Measurements from ENCODE around the gene ZDHHC3.
"Not testable (repeated sequence)": the region's sequence is repeated elsewhere in the genome, so short reads cannot be mapped to it uniquely, and the experiment has no call there.

The ZDHHC3 gene

DNA sequence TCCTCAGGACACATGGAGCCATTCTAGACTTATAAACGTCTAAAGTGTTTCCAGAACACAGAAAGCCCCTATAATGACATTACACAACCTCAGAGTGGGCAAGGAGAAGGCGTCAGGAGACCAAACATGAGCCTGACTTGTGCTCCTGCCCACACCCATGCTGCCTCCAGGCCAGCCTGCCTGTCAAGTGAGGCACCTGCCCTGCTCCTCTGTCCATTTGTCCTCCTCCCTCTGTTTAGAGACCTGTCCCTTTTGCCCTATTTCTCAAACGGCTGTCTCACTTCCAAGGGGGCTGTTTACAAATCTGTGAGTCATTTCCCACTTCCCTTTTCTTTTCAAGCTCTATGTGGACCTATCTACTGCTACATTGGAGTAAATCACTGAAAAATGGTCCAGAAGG, 21.0 kb downstream of the ZDHHC3 start:
- H3K27ac ChIP-seq, result no peak overlapping the region
- TF ChIP-seq, protein P1, sequence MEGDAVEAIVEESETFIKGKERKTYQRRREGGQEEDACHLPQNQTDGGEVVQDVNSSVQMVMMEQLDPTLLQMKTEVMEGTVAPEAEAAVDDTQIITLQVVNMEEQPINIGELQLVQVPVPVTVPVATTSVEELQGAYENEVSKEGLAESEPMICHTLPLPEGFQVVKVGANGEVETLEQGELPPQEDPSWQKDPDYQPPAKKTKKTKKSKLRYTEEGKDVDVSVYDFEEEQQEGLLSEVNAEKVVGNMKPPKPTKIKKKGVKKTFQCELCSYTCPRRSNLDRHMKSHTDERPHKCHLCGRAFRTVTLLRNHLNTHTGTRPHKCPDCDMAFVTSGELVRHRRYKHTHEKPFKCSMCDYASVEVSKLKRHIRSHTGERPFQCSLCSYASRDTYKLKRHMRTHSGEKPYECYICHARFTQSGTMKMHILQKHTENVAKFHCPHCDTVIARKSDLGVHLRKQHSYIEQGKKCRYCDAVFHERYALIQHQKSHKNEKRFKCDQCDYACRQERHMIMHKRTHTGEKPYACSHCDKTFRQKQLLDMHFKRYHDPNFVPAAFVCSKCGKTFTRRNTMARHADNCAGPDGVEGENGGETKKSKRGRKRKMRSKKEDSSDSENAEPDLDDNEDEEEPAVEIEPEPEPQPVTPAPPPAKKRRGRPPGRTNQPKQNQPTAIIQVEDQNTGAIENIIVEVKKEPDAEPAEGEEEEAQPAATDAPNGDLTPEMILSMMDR (conservative IDR thresholded peaks at IDR 0.05), result no peak

DNA sequence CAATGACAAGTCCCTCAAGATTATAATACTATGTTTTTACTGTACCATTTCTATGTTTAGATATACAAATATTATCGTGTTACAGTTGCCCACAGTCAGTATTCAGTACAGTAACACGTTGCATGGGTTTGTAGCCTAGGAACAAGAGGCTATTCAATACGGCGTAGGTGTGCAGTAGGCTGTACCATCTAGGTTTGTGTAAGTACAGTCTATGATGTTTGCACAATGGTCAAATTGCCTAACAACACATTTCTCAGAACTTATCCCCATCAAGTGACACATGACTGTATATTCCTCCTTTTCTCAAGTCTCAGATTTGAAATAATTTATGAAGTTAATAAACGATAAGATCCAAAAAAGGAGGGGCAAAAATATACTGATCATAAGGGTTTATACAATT, 21.7 kb downstream of the ZDHHC3 start:
- TF ChIP-seq, protein P1 (conservative IDR thresholded peaks at IDR 0.05), result no peak
- no peak overlapping the region for H3K27ac ChIP-seq

DNA sequence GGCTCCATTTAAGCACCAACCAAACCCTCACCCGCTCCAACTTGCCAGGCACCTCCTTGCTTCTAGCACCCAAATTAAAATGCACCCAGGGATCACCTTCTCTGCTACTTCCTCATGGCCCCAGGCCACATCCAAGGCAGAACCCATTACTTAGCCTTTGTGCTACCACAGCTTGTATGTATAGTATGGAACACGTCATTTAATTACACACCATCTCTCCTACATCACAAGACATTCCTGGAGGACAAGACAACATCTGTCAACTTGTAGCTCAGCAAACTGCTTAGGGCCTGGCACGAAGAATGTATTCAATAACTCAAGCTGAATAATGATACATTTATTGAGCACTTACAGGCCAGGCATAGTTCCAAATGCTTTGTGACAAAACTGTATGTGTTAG, 23.3 kb downstream of the ZDHHC3 start:
- H3K27ac ChIP-seq, result no peak overlapping the region

DNA sequence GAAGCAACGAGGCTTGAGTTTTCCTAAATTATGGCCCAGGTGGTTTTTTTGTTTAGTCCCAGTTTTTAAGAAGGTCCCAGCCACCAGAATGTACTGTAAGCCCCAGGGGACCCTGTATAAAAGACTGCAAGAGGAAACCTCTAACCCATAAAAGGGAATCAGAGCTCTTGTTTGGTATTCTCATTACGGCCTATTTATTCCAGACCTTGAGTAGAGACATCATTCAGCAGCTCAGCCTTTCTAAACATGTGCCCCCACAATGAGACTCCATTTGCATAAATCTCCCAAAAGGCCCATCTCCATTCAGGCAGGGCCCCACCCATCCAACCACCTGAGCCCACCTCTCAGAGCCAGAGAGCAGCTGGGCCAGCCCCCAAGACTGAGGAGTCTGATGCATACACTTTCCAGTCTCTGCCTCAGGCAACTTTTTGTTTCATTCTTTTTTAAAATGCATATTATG, 25.7 kb downstream of the ZDHHC3 start:
- TF ChIP-seq, protein P1 (conservative IDR thresholded peaks at IDR 0.05), result no peak
- no peak overlapping the region for H3K27ac ChIP-seq

More for the DNA sequence above, 23.3 kb downstream of the ZDHHC3 start:
- TF ChIP-seq, protein P1 (conservative IDR thresholded peaks at IDR 0.05), result no peak

DNA sequence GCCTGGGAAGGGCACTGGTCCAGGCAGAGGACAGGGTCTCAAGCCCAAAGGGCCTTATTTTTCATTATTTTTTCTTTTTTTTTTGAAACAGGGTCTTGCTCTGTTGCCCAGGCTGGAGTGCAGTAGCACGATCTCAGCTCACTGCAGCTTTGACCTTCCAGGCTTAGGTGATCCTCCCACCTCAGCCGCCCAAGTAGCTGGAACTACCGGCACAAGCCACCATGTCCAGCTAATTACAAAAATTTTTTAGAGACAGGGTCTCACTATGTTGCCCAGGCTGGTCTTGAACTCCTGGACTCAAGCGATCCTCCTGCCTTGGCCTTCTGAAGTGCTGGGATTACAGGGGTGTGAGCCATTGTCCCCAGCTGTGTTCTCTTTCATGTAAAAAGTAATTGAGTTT, 26.2 kb downstream of the ZDHHC3 start:
- not testable (repeated sequence) for H3K27ac ChIP-seq

DNA sequence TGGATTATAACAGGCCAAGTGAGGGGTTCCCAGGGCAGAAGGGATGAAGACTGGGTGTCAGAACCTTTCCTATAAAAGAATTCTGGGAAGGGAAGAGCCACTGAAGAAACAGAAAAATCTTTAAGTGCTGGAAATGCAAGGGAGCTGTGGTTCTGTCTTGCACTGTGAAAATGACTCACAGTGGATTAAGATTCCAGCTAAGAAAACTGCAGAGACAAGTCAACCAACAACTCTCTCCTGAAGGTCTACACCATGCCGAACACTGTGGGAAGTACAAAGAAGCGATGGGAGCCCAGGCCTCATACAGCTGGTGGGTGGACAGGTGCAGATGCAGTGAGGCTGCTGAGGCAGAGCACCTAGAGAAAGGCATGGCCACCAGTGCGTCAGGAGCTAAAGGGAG, 27.7 kb downstream of the ZDHHC3 start:
- TF ChIP-seq, protein P1 (conservative IDR thresholded peaks at IDR 0.05), result no peak
- H3K27ac ChIP-seq, result no peak overlapping the region

DNA sequence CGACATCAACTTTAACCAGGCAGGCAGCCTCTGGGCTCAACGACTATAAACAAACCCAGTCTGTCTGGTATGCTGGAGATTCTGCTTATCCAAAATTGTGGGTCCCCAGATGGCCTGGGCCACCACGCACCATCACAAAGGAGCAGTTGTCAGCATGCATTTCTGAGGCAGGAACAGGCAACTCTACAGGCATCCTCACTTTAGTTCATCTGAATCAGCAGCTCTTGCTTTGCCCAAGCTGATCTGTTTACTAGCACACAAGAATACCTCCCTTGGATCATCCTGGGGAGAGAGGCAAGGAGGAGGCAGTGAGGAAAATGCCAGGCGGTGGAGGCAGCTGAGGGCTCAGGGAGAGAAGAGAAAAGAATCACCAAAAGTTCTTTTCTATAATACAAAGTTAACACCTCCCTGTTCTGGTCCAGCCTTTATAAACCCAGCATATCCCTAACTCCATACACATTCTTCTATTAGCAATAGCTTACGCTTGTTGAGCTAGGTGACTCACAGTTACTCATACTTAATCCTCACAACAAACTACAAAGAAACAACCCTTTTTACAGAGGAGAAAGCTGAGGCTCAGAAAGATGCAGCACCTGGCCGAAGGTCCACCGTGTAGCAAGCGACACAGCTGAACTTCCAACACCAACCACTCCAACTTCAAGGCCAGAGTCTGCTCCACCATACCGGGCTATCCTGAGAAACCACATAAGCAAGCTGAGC, 33.6 kb downstream of the ZDHHC3 start:
- no peak overlapping the region for H3K27ac ChIP-seq
- TF ChIP-seq, protein P1 (conservative IDR thresholded peaks at IDR 0.05), result no peak

DNA sequence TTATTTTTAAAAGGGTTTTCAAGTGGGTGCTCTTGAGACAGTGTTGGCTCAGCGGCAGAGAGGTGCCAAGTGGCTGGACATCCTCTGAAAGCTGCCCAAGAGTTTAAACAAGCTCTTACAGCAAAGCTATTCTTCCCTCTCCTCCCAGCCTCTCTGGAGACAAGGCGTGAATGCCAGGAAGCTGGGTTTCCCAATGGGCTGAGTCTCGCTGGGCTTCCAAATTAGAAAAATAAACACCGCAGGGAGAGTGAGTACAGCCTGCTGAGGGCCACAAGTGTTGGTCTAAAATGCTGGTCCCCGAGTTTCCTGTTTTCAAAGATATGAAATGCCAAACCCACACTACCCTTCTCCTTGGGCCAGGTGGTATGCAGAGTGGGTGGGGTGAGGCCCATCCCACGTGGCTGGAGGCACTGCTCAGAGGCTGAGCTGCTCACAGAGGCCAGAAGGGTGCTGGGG, 36.4 kb downstream of the ZDHHC3 start:
- no peak overlapping the region for H3K27ac ChIP-seq
- TF ChIP-seq, protein P1 (conservative IDR thresholded peaks at IDR 0.05), result no peak
